Measurements from ENCODE around the gene KIAA1958.

- TF ChIP-seq TAF1 (conservative IDR thresholded peaks at IDR 0.05) (no peak), CTCF (IDR thresholded peaks at IDR 0.05; ENCODE audit: low read depth, low read length, missing input control) (no peak), GABPA (IDR thresholded peaks at IDR 0.05 in 1 of 2, conservative IDR thresholded peaks at IDR 0.05 in 1 of 2) (no peak), ZBTB33 (IDR thresholded peaks at IDR 0.05) (no peak)
Observed at GRCh38 chr9:112670991-112671625, 184.5 kb downstream of the KIAA1958 start.

Data from liver (tissue), 3 donors.